Panc1 (cell line): ENCODE data around the gene DAB1. TPM values are rescaled to one million over a fixed set of nuclear protein-coding genes. Genes with fewer than 3 reads are reported as not detected.

Experiments used
- ATAC-seq: fragments of 200-7000 bp; cut with Tn5 transposase; 2 replicates; pipeline ENCODE4 v1.9.1; 2020; ENCODE audit warnings: mild to moderate bottlenecking, moderate library complexity
- BruUV-seq: library from RNA; stranded (reverse); fragments of 400-500 nt; replicated peaks from 2 replicates; lab custom pipeline; 2021; lab: Mats Ljungman, UMichigan
- CTCF ChIA-PET: fragments of 300-600 bp; sonication (Branson Sonifier 250); formaldehyde crosslinking; loops from one replicate; lab custom pipeline; 2022; ENCODE audit warnings: antibody characterized with exemption; lab: Charles Lee
- POLR2A ChIA-PET: fragments of 300-600 bp; sonication (Branson Sonifier 250); formaldehyde crosslinking; loops from one replicate; lab custom pipeline; 2022; ENCODE audit warnings: antibody characterized with exemption; lab: Charles Lee
- DNase-seq: peaks from one replicate; pipeline ENCODE4 v3.0.0-alpha.2; 2010; ENCODE audit warnings: low read depth, low spot score
- H3K27ac ChIP-seq: 2 replicates; pipeline ENCODE4 v1.5.1; 2011; ENCODE audit warnings: mild to moderate bottlenecking, low read length, inconsistent platforms
- H3K27me3 ChIP-seq: fragments of 200-500 bp; sonication (Bioruptor generic); 2 replicates; pipeline ENCODE4 v1.6.0; 2014; ENCODE audit warnings: low read length, inconsistent platforms; ENCODE audit not compliant: control insufficient read depth, insufficient read depth
- H3K36me3 ChIP-seq: fragments of 200-500 bp; sonication (Bioruptor generic); 2 replicates; pipeline ENCODE4 v1.5.1; 2014; ENCODE audit warnings: inconsistent platforms, mild to moderate bottlenecking, low read length, moderate library complexity; ENCODE audit not compliant: control insufficient read depth, insufficient read depth
- H3K4me1 ChIP-seq: 2 replicates; pipeline ENCODE4 v1.5.1; 2011; ENCODE audit warnings: inconsistent platforms, mild to moderate bottlenecking, low read length, moderate library complexity; ENCODE audit not compliant: control insufficient read depth, insufficient read depth
- H3K4me3 ChIP-seq, 2 experiments: 2 replicates each; pipeline ENCODE4 v1.5.1; 2011 to 2012; ENCODE audit warnings: low read depth in 2 of 2, low read length in 2 of 2, mild to moderate bottlenecking in 2 of 2, inconsistent platforms in 1 of 2, moderate library complexity in 1 of 2
- H3K9me3 ChIP-seq: fragments of 200-500 bp; sonication (Bioruptor generic); 2 replicates; pipeline ENCODE4 v1.5.1; 2014; ENCODE audit warnings: low read depth, mild to moderate bottlenecking, inconsistent platforms, low read length, moderate library complexity; ENCODE audit not compliant: control insufficient read depth, insufficient read depth
- CTCF ChIP-seq: fragments of 450-650 bp; IDR thresholded peaks from 2 replicates; pipeline ENCODE4 v1.5.1; 2017; ENCODE audit warnings: mild to moderate bottlenecking
- POLR2AphosphoS5 ChIP-seq: IDR thresholded peaks from 2 replicates; pipeline ENCODE4 v1.6.1; 2012; ENCODE audit warnings: mild to moderate bottlenecking, low read depth, low read length, moderate library complexity
- REST ChIP-seq, 2 experiments: IDR thresholded peaks; 2 replicates each; pipeline ENCODE4 v1.6.1; 2011 to 2012; ENCODE audit warnings: low read depth in 2 of 2, control low read depth in 1 of 2, low read length in 1 of 2, mild to moderate bottlenecking in 1 of 2, moderate library complexity in 1 of 2; ENCODE audit not compliant: insufficient read depth in 1 of 2
- SIN3A ChIP-seq: IDR thresholded peaks from 2 replicates; pipeline ENCODE4 v1.6.1; 2012; ENCODE audit warnings: low read depth, mild to moderate bottlenecking, low read length, moderate library complexity, borderline replicate concordance; ENCODE audit not compliant: insufficient read depth
- TCF7L2 ChIP-seq: IDR thresholded peaks from 2 replicates; pipeline ENCODE4 v1.6.1; 2011; ENCODE audit warnings: mild to moderate bottlenecking, low read depth, low read length, inconsistent platforms
- in situ Hi-C: cut with HindIII; loops from 2 replicates; pipeline ENCODE4 v1.10.0; 2016; ENCODE audit warnings: low sequenced_read_pairs, low pct_unique_long_range_greater_than_20kb
- intact Hi-C: fragments of 100-400 bp; cut with micrococcal nuclease; formaldehyde crosslinking; loops from one replicate; pipeline ENCODE4 v1.10.0; 2022; ENCODE audit not compliant: unreplicated experiment
- total RNA-seq: library from RNA; stranded (reverse); gene quantifications from one replicate; pipeline ENCODE4 v1.2.1, GENCODE V29; 2021; ENCODE audit not compliant: unreplicated experiment

DAB1 gene
- total RNA-seq, 1 experiment from 2014 or later, result 0.05 TPM

- H3K9me3 ChIP-seq, result no peaks in the 10 kb centered on the region
- in situ Hi-C loops, result no loop called here
- no peaks in the 10 kb centered on the region for H3K4me1 ChIP-seq
- ChIA-PET POLR2A (no interaction called here), CTCF (no interaction called here)
- no TSS peak for BruUV-seq
- no peak overlapping the region for H3K4me3 ChIP-seq
- no peaks in the 10 kb centered on the region for H3K36me3 ChIP-seq
- H3K27ac ChIP-seq, result no peak overlapping the region
- intact Hi-C loops, result no loop called here
- DNase-seq (no peak), ATAC-seq (no peak)
- no peaks in the 10 kb centered on the region; the same call in 1 of the 2 replicates for H3K27me3 ChIP-seq
- TF ChIP-seq POLR2AphosphoS5 (no peak), REST (IDR thresholded peaks at IDR 0.05; ENCODE audit: insufficient read depth in 1 of 2, low read depth in 2 of 2, low read length in 1 of 2) (no peak), SIN3A (no peak)
Measured at GRCh38 chr1:57312869-57313268, 111.0 kb downstream of the DAB1 start.

- no peaks in the 10 kb centered on the region for H3K9me3 ChIP-seq
- no peaks in the 10 kb centered on the region; the same call in 1 of the 2 replicates for H3K27me3 ChIP-seq
- H3K4me3 ChIP-seq, result no peak overlapping the region
- TF ChIP-seq POLR2AphosphoS5, result no peak
- TF ChIP-seq CTCF, result no peak
- no peak for TF ChIP-seq SIN3A
- no peak for TF ChIP-seq TCF7L2
- TF ChIP-seq REST (IDR thresholded peaks at IDR 0.05; ENCODE audit: insufficient read depth in 1 of 2, low read depth in 2 of 2, low read length in 1 of 2), result no peak
- ChIA-PET POLR2A (no interaction called here), CTCF (no interaction called here)
- intact Hi-C loops (no loop called here), in situ Hi-C loops (no loop called here)
- H3K27ac ChIP-seq, result no peak overlapping the region
- no TSS peak for BruUV-seq
- no peaks in the 10 kb centered on the region for H3K4me1 ChIP-seq
- no peaks in the 10 kb centered on the region for H3K36me3 ChIP-seq
- ATAC-seq (no peak), DNase-seq (no peak)
Measured at GRCh38 chr1:57311411-57311810, 112.4 kb downstream of the DAB1 start.
